HG02852 (cell line): ENCODE results near the gene PPP1R15B.

ENCODE experiments used
- ATAC-seq: cut with Tn5 transposase; IDR thresholded peaks from one replicate; pipeline ENCODE4 v1.9.1; 2021; ENCODE audit warnings: mild to moderate bottlenecking, moderate library complexity; ENCODE audit not compliant: unreplicated experiment

The PPP1R15B gene

GRCh38 chr1:204411451-204412204, at the start of gene PPP1R15B:
PPP1R15B (minus strand) TSS chr1:204411817; CDS start chr1:204411411, 406 bp downstream.
- peak; percentile 89 for ATAC-seq

- ATAC-seq: no peak
Measured at GRCh38 chr1:204460346-204460745, 48.7 kb upstream of the PPP1R15B start.

- no peak for ATAC-seq
Measured at GRCh38 chr1:204459706-204460105, 48.1 kb upstream of the PPP1R15B start.

- no peak for ATAC-seq
Measured at GRCh38 chr1:204457666-204458065, 46.0 kb upstream of the PPP1R15B start.

GRCh38 chr1:204456826-204457442, 45.3 kb upstream of the PPP1R15B start:
- ATAC-seq: no peak

- ATAC-seq: no peak
Measured at GRCh38 chr1:204455831-204456145, 44.2 kb upstream of the PPP1R15B start.

GRCh38 chr1:204455063-204455830, 43.6 kb upstream of the PPP1R15B start:
- ATAC-seq: no peak

GRCh38 chr1:204454476-204454875, 42.9 kb upstream of the PPP1R15B start:
- ATAC-seq: no peak

- ATAC-seq: peak; percentile 76
Measured at GRCh38 chr1:204453141-204453772, 41.6 kb upstream of the PPP1R15B start.

GRCh38 chr1:204451352-204452124, 39.9 kb upstream of the PPP1R15B start:
- ATAC-seq: no peak

- ATAC-seq: no peak
Measured at GRCh38 chr1:204450461-204451257, 39.0 kb upstream of the PPP1R15B start.

- ATAC-seq: no peak
Measured at GRCh38 chr1:204449678-204450280, 38.2 kb upstream of the PPP1R15B start.

- ATAC-seq: no peak
Measured at GRCh38 chr1:204448991-204449677, 37.5 kb upstream of the PPP1R15B start.

GRCh38 chr1:204448344-204448964, 36.8 kb upstream of the PPP1R15B start:
- ATAC-seq: no peak

GRCh38 chr1:204447736-204448135, 36.1 kb upstream of the PPP1R15B start:
- ATAC-seq: no peak

GRCh38 chr1:204447190-204447589, 35.6 kb upstream of the PPP1R15B start:
- ATAC-seq: no peak

GRCh38 chr1:204446413-204447111, 34.9 kb upstream of the PPP1R15B start:
- ATAC-seq: no peak
